DOHH2 (cell line): ENCODE results near the gene TAF1A.

ENCODE experiments used
- H3F3A ChIP-seq: fragments of 200-600 bp; sonication (generic), shearing (Covaris generic); 2 replicates; pipeline ENCODE4 v1.6.0; 2016; ENCODE audit warnings: antibody characterized with exemption, mild to moderate bottlenecking; ENCODE audit not compliant: control insufficient read depth, insufficient read depth
- H3K27ac ChIP-seq: fragments of 200-600 bp; sonication (generic); 2 replicates; pipeline ENCODE4 v1.5.1; 2014; ENCODE audit warnings: low read depth, mild to moderate bottlenecking, low read length, moderate library complexity
- H3K27me3 ChIP-seq: fragments of 200-600 bp; sonication (generic); 2 replicates; pipeline ENCODE4 v1.6.1; 2014; ENCODE audit warnings: mild to moderate bottlenecking, low read length, mixed read lengths; ENCODE audit not compliant: control insufficient read depth
- H3K36me3 ChIP-seq: fragments of 200-600 bp; sonication (generic); 2 replicates; pipeline ENCODE4 v1.6.1; 2014; ENCODE audit warnings: mild to moderate bottlenecking, low read length, moderate library complexity, mixed read lengths; ENCODE audit not compliant: control insufficient read depth
- H3K4me1 ChIP-seq: fragments of 200-600 bp; sonication (generic); 2 replicates; pipeline ENCODE4 v1.6.1; 2014; ENCODE audit warnings: mild to moderate bottlenecking, low read length, mixed read lengths; ENCODE audit not compliant: control insufficient read depth
- H3K4me2 ChIP-seq: fragments of 200-600 bp; sonication (generic); 2 replicates; pipeline ENCODE4 v1.6.0; 2014; ENCODE audit warnings: mild to moderate bottlenecking, low read length, moderate library complexity
- H3K4me3 ChIP-seq: fragments of 200-600 bp; sonication (generic); 2 replicates; pipeline ENCODE4 v1.5.1; 2014; ENCODE audit warnings: mild to moderate bottlenecking, low read length, mixed read lengths
- H3K79me2 ChIP-seq: fragments of 200-600 bp; sonication (generic); 2 replicates; pipeline ENCODE4 v1.6.1; 2014; ENCODE audit warnings: mild to moderate bottlenecking, low read length, mixed read lengths; ENCODE audit not compliant: control insufficient read depth
- H3K9me2 ChIP-seq: fragments of 200-600 bp; sonication (generic); replicated peaks from 2 replicates; pipeline ENCODE4 v1.6.1; 2014; ENCODE audit warnings: mild to moderate bottlenecking, low read length, mixed read lengths; ENCODE audit not compliant: control insufficient read depth
- H3K9me3 ChIP-seq: fragments of 200-600 bp; sonication (generic); 2 replicates; pipeline ENCODE4 v1.6.1; 2014; ENCODE audit warnings: antibody characterized with exemption, low read length, mixed read lengths; ENCODE audit not compliant: control insufficient read depth, insufficient read depth
- H4K20me1 ChIP-seq: fragments of 200-600 bp; sonication (generic); 2 replicates; pipeline ENCODE4 v1.6.0; 2014; ENCODE audit warnings: low read depth, mild to moderate bottlenecking, antibody characterized with exemption, low read length, moderate library complexity; ENCODE audit not compliant: control insufficient read depth, insufficient read depth
- CTCF ChIP-seq: fragments of 200-600 bp; sonication (generic); IDR thresholded peaks from one replicate; pipeline ENCODE4 v1.5.1; 2014; ENCODE audit warnings: antibody characterized with exemption, mild to moderate bottlenecking, low read depth, low read length; ENCODE audit not compliant: poor library complexity, severe bottlenecking
- EZH2phosphoT487 ChIP-seq: fragments of 200-600 bp; sonication (generic); IDR thresholded peaks from 2 replicates; pipeline ENCODE4 v1.6.1; 2017; ENCODE audit warnings: borderline replicate concordance, mild to moderate bottlenecking, antibody characterized with exemption, low read length, moderate library complexity, mixed read lengths

Gene TAF1A

DNA sequence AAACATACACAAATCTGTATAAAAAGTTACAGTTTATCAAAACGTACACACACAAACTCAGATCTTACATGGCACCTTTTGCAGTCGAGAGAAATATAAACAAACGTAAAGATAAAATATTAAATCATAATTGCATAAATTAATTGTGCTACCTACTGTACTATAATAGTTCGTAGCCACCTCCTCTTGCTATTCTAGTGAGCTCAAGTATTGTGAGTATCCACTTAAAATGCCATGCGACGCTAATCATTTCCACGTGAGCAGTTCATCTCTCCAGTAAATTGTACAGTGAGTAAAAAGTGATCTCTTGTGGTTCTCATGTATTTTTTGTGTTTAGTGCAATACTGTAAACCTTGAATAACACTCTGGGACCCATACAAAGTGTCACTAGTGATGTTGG lies 34.5 kb upstream of the TAF1A start:
- TF ChIP-seq EZH2phosphoT487 (no peak), CTCF (no peak)
- H3K4me1 ChIP-seq, result peaks cover 4% of the 10 kb centered on the region
- peaks cover 11% of the 10 kb centered on the region for H3K36me3 ChIP-seq

DNA sequence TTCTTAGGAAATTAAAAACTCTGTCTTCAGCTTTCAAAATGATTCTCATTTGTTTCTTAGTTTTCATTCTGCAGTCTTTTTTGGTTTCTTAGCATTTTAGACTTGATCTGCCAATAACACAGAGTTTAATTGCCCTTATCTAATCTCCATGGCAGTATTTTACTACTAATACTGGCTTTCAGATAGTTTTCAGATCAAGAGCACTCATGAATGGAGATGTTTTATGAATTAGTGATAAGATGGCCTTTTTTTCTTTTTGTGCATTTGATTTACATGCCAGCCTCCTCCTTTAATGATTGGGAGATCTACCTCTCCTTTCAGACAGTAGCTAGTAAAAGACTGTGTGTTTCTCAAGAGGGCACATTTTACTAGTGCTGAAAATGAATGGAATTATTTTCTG lies 33.7 kb upstream of the TAF1A start:
- Histone ChIP-seq H3K9me3 (no peaks in the 10 kb centered on the region), H3K27me3 (0 out of 2 replicates have a peak, but pooled peaks cover 4% of the 10 kb centered on the region), H3K9me2 (no peaks in the 10 kb centered on the region), H3F3A (no peaks in the 10 kb centered on the region), H3K27ac (no peak overlapping the region), H3K4me2 (no peak overlapping the region), H3K4me3 (no peak overlapping the region), H3K79me2 (peaks cover 11% of the 10 kb centered on the region), H4K20me1 (no peaks in the 10 kb centered on the region), H3K4me1 (peaks cover 11% of the 10 kb centered on the region), H3K36me3 (peaks cover 11% of the 10 kb centered on the region)
- TF ChIP-seq EZH2phosphoT487 (no peak), CTCF (no peak)

More for the DNA sequence above, 34.5 kb upstream of the TAF1A start:
- H3K27me3 ChIP-seq, result no peaks in the 10 kb centered on the region
- no peaks in the 10 kb centered on the region for H4K20me1 ChIP-seq
- no peaks in the 10 kb centered on the region for H3F3A ChIP-seq
- no peak overlapping the region for H3K4me2 ChIP-seq
- H3K4me3 ChIP-seq, result no peak overlapping the region
- H3K27ac ChIP-seq, result no peak overlapping the region
- H3K9me3 ChIP-seq, result no peaks in the 10 kb centered on the region
- peaks cover 4% of the 10 kb centered on the region; the same call in 1 of the 2 replicates for H3K79me2 ChIP-seq
- no peaks in the 10 kb centered on the region for H3K9me2 ChIP-seq

DNA sequence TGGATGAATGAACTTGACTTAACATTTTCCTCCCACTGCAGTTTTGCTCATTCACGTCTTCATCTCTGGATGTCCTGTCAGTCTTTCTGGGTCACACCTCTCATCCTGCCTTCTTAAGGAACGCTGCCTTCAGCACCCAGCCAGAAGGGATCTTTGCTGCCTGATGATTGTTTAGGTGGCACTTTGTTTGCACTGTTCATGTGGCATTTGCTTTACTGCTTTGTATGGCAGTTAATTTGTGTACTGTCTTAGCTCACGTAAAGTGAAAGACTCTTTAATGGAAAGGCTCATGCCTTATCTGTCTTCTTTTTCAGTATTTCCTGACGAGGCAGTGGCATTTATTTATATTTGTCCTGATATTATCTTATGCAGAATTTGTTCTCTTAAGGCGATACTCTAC lies 33.0 kb upstream of the TAF1A start:
- H3K79me2 ChIP-seq, result peaks cover 11% of the 10 kb centered on the region
- peaks cover 11% of the 10 kb centered on the region for H3K4me1 ChIP-seq
- H3K27me3 ChIP-seq, result 0 out of 2 replicates have a peak, but pooled peaks cover 4% of the 10 kb centered on the region
- H3K36me3 ChIP-seq, result peaks cover 7% of the 10 kb centered on the region
- H3K27ac ChIP-seq, result no peak overlapping the region
- no peak overlapping the region for H3K4me2 ChIP-seq
- H3K9me2 ChIP-seq, result no peaks in the 10 kb centered on the region
- no peaks in the 10 kb centered on the region for H4K20me1 ChIP-seq
- H3K4me3 ChIP-seq, result no peak overlapping the region
- TF ChIP-seq CTCF (no peak), EZH2phosphoT487 (no peak)
- H3K9me3 ChIP-seq, result no peaks in the 10 kb centered on the region
- H3F3A ChIP-seq, result no peaks in the 10 kb centered on the region
